Measurements from ENCODE around the gene SLC35G4. TPM values are rescaled to one million over a fixed set of nuclear protein-coding genes. Genes with fewer than 3 reads are reported as not detected.
"Not testable (repeated sequence)": the region's sequence is repeated elsewhere in the genome, so short reads cannot be mapped to it uniquely, and the experiment has no call there.

The SLC35G4 gene
- polyA plus RNA-seq, 3 donors: not detected

DNA sequence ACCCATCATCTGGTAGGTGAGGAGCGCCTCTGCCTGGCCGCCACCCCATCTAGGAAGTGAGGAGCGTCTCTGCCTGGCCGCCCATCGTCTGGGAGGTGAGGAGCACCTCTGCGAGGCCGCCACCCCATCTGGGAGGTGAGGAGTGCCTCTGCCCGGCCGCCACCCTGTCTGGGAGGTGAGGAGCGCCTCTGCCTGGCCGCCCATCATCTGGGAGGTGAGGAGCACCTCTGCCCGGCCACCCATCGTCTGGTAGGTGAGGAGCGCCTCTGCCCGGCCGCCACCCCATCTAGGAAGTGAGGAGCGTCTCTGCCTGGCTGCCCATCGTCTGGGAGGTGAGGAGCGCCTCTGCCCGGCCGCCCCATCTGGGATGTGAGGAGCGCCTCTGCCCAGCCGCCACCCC is 4.2 kb downstream of the SLC35G4 start:
- not testable (repeated sequence) for DNase-seq

DNA sequence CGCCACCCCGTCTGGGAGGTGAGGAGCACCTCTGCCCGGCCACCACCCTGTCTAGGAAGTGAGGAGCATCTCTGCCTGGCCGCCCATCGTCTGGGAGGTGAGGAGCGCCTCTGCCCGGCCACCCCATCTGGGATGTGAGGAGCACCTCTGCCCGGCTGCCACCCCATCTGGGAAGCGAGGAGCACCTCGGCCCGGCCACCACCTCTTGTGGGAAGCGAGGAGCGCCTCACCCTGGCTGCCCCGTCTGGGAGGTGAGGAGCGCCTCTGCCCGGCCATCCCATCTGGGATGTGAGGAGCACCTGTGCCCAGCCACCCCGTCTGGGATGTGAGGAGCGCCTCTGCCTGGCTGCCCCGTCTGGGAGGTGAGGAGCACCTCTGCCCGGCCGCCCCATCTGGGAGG is 4.6 kb downstream of the SLC35G4 start:
- DNase-seq: not testable (repeated sequence)

DNA sequence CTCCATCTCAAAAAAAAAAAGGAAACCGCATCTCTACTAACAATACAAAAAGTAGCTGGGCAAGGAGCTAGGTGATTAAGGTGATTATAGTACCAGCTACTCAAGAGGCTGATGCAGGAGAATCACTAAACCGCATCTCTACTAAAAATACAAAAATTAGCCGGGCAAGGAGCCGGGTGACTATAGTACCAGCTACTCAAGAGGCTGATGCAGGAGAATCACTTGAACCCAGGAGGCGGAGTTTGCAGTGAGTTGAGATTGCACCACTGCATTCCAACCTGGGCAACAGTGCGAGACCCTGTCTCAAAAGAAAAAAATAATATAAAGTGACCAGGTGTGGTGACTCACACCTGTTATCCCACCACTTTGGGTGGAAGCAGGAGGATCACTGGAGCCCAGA is 5.6 kb downstream of the SLC35G4 start:
- not testable (repeated sequence) for DNase-seq

DNA sequence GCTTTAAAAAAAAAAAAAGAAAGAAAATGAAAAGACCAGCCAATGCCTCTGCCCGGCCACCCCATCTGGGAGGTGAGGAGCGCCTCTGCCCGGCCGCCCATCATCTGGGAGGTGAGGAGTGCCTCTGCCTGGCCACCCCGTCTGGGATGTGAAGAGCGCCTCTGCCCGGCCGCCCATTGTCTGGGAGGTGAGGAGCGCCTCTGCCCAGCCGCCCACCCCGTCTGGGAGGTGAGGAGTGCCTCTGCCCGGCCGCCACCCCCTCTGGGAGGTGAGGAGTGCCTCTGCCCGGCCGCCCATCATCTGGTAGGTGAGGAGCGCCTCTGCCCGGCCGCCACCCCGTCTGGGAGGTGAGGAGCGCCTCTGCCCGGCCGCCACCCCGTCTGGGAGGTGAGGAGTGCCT is 37.9 kb downstream of the SLC35G4 start:
- not testable (repeated sequence) for DNase-seq

DNA sequence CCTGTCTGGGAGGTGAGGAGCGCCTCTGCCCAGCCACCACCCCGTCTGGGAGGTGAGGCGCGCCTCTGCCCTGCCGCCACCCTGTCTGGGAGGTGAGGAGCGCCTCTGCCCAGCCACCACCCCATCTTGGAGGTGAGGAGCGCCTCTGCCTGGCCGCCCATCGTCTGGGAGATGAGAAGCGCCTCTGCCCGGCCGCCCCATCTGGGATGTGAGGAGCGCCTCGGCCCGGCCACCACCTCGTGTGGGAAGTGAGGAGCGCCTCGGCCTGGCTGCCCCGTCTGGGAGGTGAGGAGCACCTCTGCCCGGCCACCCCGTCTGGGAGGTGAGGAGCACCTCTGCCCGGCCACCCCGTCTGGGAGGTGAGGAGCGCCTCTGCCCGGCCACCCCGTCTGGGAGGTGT is 38.4 kb downstream of the SLC35G4 start:
- not testable (repeated sequence) for DNase-seq

DNA sequence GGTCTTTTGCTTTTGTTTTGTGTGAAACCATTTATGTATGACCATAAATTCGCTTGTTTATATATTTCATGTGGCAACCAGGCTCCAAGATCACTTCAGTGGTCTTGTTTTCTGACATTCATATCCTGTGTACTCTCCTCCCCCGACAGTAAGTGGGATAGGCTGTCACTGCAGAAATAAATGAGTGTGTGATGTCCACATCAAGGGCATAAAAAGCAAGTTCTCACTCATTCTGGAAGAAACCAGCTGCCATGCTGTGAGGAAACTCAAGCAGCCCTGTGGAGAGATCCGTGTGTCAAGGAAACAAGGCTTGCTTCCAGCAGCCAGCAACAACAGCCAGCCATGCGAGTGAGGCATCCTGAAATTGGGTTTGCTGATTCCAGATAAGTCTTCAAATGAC is 40.4 kb downstream of the SLC35G4 start:
- DNase-seq: no peak

DNA sequence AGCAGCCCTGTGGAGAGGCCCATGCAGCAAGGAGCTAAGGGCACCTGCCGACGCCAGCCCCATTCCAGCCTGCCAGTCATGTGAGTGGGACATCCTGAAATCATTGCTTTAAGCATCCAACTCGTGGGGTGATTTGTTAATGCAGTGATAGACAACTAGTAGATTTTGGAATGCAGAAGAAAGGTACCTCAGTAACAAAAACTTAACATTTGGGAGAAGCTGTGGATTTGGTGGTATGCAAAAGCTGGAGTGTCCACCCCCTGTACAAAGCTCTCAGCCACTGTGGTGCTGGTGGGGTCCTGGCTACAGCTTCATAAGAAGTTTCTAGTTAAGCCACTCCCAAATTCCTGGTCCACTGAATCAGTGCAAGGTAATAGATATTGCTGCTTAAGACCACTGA is 42.5 kb downstream of the SLC35G4 start:
- no peak for DNase-seq

DNA sequence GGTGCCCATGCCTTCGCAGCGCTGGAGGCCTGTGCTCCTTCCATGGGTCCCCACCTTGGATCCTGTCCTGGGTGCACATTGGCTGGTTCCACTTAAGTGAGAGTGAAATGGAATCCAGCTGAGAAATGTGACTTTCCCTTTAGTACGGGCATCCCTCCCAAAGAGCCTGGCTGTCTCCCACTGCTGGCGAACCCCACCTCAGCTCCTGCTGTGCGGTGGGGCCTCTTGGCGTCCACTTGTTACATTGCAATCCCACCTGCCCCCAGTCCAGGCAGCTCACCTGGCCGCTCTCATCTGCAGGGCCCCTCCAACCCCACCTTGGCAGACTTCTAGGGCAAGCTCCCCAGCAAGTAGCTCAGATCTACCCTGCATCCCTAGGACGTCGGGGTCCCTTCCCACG is 44.1 kb downstream of the SLC35G4 start:
- DNase-seq: no peak

DNA sequence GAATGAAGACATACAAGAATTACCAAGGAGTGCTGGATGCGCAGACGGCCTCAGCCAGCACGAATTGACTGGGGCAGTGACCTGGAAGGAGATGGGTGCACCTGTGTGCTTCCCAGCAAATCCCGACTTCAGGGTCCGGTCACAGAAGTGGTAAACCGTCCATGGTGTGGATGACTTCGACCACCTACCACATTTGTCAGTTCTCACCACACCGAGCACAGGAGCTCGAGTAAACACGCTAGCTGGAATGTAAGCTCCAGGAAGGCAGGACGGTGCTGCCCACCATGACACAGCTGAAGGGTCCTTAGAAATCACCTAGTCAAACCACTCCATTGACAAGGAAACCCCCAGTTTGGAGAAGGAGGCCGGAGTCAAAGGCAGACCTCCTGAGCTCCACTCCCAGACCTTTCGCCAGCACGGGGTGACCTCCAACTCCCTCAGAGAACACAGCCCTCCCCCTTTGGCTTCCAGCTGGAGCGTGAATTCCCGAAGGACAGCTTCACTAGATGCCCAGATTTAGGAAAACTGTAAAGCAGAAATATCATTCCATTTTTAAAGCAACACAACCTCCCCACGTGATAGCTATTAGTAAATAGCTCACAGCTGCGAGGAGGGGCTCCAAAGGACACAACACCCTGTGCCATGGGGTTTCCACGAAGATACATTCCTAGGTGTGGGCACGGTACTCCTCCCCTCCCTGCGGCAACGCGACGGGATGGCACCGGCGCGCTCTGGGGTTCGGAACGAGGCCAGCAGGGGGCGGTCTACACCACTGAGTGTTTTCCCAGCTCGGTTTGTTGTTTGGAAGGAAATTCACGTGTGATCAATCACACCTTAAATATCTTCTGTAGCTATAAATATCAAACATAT is 45.6 kb downstream of the SLC35G4 start:
- DNase-seq: peak; percentile 26

DNA sequence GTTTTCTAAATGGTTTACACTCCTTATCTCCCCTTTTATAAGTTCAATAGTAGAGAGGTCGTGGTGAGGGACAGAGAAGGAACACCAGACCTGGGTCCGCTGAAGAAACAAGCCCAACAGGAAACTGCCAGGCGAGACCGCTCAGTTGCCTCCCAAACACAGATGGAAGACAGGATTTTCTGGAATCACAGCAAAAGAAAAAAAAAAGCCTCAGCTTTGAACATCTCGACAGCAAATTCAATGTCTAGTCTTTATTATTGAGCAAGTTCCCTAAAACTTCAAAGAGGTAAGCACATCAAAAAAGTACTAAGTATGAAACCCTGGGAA is 46.2 kb downstream of the SLC35G4 start:
- no peak for DNase-seq

DNA sequence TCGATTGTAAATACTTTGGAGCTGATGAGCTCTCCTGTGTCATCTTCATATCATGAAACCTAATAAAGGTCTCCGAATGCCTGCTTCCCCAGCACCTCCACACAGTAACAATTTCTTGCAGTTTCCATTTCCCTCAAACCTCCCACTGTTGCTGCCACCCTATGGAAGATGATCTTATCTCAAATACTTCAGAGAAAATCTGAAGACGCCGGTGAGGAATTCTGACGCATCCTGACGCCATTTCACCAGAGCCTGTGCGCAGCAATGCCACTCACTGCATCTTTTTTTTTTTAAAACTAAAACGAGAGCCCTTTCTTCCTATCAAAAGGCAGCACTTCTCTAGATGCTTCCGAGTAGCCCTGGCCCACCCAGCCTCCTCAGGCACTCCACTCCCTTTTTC is 47.8 kb downstream of the SLC35G4 start:
- no peak for DNase-seq

DNA sequence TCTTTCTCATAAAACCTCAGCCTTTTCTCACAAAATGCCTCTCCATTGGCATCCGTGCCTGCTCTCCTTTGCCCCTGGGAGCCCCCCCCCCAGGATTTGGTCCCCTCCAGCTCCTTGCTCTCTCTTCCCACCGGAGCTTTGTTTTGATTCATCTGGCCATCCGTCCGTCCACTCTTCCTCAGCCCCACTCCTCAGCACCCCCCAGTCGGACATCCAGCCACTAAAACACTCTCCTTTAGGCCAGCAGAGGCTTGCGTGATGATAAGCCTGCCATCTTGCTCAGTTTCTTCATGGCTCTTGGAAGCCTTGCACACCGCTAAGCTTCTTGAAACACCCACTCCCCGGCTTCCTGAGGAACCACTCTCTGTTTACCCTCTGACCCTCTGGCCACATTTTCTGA is 48.2 kb downstream of the SLC35G4 start:
- no peak for DNase-seq

DNA sequence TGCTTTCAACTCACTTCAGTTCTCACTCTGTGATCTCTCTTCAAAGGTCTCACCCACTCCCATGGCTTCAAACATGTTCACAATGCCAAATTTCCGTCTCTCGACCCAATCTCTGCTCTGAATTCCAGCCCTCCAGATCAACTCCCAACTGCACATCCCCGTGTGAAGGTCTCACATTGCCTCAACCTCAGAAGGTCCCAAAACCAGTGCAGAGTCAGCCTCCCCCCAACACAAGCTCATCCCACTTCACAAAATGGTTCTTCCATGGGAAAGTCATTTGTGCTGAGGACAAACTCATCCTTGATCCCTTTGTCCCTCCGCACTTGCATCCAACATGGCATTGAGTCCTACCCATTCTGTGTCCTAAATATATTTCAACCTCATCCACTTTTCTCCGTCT is 48.6 kb downstream of the SLC35G4 start:
- no peak for DNase-seq

DNA sequence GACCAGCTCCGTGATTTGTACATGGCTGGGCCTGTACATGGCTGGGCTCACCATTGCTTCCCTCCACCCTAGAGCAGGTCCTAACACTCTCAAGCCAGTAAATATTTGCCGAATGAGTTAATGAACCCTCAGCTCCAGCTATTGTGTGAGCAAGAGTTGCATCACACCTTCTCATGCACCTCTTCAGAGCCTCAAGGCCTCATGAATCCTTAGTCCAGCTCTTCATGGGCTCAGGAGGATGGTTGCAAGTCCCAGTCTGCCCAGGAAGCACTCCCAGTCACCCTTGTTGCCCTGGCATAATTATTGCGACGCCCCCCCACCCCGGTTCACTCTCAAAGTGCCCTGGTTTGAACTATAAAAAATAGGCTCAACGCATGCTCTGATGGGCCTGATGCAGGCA is 49.6 kb downstream of the SLC35G4 start:
- DNase-seq: no peak

Other genes starting within 250 kb of the SLC35G4 start
- gene GNAL, start 79.7 kb downstream of the SLC35G4 start, polyA plus RNA-seq (ENCODE audit: insufficient read length in 3 of 3): 1 to 10 TPM; 3.7 to 5.8 (median 4.2) TPM
- gene CHMP1B, start 241.8 kb downstream of the SLC35G4 start, polyA plus RNA-seq (ENCODE audit: insufficient read length in 3 of 3): 10 to 100 TPM; 44.5 to 47.3 (median 46.1) TPM